HepG2 (cell line): ENCODE results near the gene TFEB. TPM values are rescaled to one million over a fixed set of nuclear protein-coding genes. Genes with fewer than 3 reads are reported as not detected.

Experiments
- CENPBD1 ChIP-seq: sonication (generic); formaldehyde crosslinking; IDR thresholded peaks from 2 replicates; pipeline ENCODE4 v1.8.0; 2022; ENCODE audit warnings: missing genetic modification reagents, low read depth, mild to moderate bottlenecking, borderline replicate concordance
- EED ChIP-seq: sonication (generic); formaldehyde crosslinking; IDR thresholded peaks from 2 replicates; pipeline ENCODE4 v1.5.0; 2020; ENCODE audit warnings: mild to moderate bottlenecking, missing genetic modification reagents
- FOSL2 ChIP-seq: sonication (generic); formaldehyde crosslinking; IDR thresholded peaks from 2 replicates; pipeline ENCODE4 v1.4.0; 2020; ENCODE audit warnings: missing genetic modification reagents
- HNRNPK ChIP-seq: fragments of 200-400 bp; formaldehyde crosslinking; IDR thresholded peaks from 2 replicates; pipeline ENCODE4 v1.6.1; 2018; ENCODE audit warnings: low read length, low read depth, moderate library complexity, mild to moderate bottlenecking; ENCODE audit not compliant: poor library complexity, severe bottlenecking
- NBN ChIP-seq: fragments of 450-650 bp; conservative IDR thresholded peaks from 2 replicates; pipeline ENCODE4 v1.6.1; 2017
- NCOA5 ChIP-seq: sonication (generic); formaldehyde crosslinking; IDR thresholded peaks from 2 replicates; pipeline ENCODE4 v1.4.0; 2020; ENCODE audit warnings: missing genetic modification reagents
- NR2F6 ChIP-seq, 2 experiments: IDR thresholded peaks; 2 replicates each; pipeline ENCODE4 v1.6.1; 2016; ENCODE audit warnings: antibody characterized with exemption in 1 of 2, mild to moderate bottlenecking in 1 of 2
- SAP130 ChIP-seq: IDR thresholded peaks from 2 replicates; pipeline ENCODE4 v1.6.1; 2016; ENCODE audit warnings: low read depth
- SMAD9 ChIP-seq: sonication (generic); formaldehyde crosslinking; IDR thresholded peaks from 2 replicates; pipeline ENCODE4 v1.5.1; 2020; ENCODE audit warnings: mild to moderate bottlenecking, missing genetic modification reagents
- SNAPC5 ChIP-seq: sonication (generic); formaldehyde crosslinking; IDR thresholded peaks from 2 replicates; pipeline ENCODE4 v1.8.1; 2023; ENCODE audit warnings: mild to moderate bottlenecking, missing genetic modification reagents, borderline replicate concordance
- SP140L ChIP-seq: sonication (generic); formaldehyde crosslinking; IDR thresholded peaks from 2 replicates; pipeline ENCODE4 v1.4.0; 2020; ENCODE audit warnings: missing genetic modification reagents, borderline replicate concordance
- THAP9 ChIP-seq: sonication (generic); formaldehyde crosslinking; IDR thresholded peaks from 2 replicates; pipeline ENCODE4; 2020; ENCODE audit warnings: missing genetic modification reagents, mild to moderate bottlenecking, borderline replicate concordance
- TRIM24 ChIP-seq: sonication (generic); formaldehyde crosslinking; IDR thresholded peaks from 2 replicates; pipeline ENCODE4 v1.8.0; 2022; ENCODE audit warnings: mild to moderate bottlenecking, missing genetic modification reagents
- ZNF142 ChIP-seq: sonication (generic); formaldehyde crosslinking; IDR thresholded peaks from 2 replicates; pipeline ENCODE4 v1.4.0; 2020; ENCODE audit warnings: missing genetic modification reagents
- ZNF160 ChIP-seq: sonication (generic); formaldehyde crosslinking; IDR thresholded peaks from 2 replicates; pipeline ENCODE4 v1.8.0; 2022; ENCODE audit warnings: mild to moderate bottlenecking, inconsistent platforms, missing genetic modification reagents
- ZNF24 ChIP-seq: fragments of 450-650 bp; IDR thresholded peaks from 2 replicates; pipeline ENCODE4 v1.6.1; 2017; ENCODE audit warnings: antibody characterized with exemption, mild to moderate bottlenecking
- ZNF343 ChIP-seq: sonication (generic); formaldehyde crosslinking; IDR thresholded peaks from 2 replicates; pipeline ENCODE4 v1.4.0; 2020; ENCODE audit warnings: mild to moderate bottlenecking, missing genetic modification reagents
- ZNF451 ChIP-seq: sonication (generic); formaldehyde crosslinking; IDR thresholded peaks from 2 replicates; pipeline ENCODE4 v1.5.0; 2020; ENCODE audit warnings: mild to moderate bottlenecking, missing genetic modification reagents
- ZNF674 ChIP-seq: sonication (generic); formaldehyde crosslinking; IDR thresholded peaks from 2 replicates; pipeline ENCODE4 v1.5.0; 2020; ENCODE audit warnings: low read depth, mild to moderate bottlenecking, missing genetic modification reagents
- ZNF766 ChIP-seq: sonication (generic); formaldehyde crosslinking; IDR thresholded peaks from 2 replicates; pipeline ENCODE4 v1.5.0; 2020; ENCODE audit warnings: missing genetic modification reagents, borderline replicate concordance
- polyA plus RNA-seq, 8 experiments: library from polyadenylated mRNA; depleted of rRNA in 3 of 8; stranded (reverse) in 7 of 8; unstranded in 1 of 8; fragments of >200 nt; fragmentation: Illumina TruSeq in 4 of 8; extraction: Trizol in 4 of 8; gene quantifications; 2 replicates each; pipeline versions ENCODE4 v1.2.1 to v1.2.3, GENCODE V29; 2011 to 2016; ENCODE audit warnings: low read depth in 4 of 8, missing spikeins in 1 of 8, mixed read lengths in 1 of 8; ENCODE audit not compliant: insufficient read depth in 1 of 8
- total RNA-seq, 5 experiments: library from RNA; depleted of rRNA; stranded (reverse); fragments of >200 nt; fragmentation: Illumina TruSeq; extraction: Trizol; gene quantifications; 2 replicates each; pipeline ENCODE4 v1.2.3, GENCODE V29; 2016; ENCODE audit warnings: low read depth in 1 of 5

TFEB gene
- total and polyA plus RNA-seq, 2 of the 13 experiments (the other 11 are each of a cell fraction or from before 2014, with no cell fraction given): 13.3 to 18.7 TPM

- 0 out of 2 replicates have a peak, but pooled peaks have one; percentile 5 for TF ChIP-seq FOSL2 (CRISPR knock-in tag)
- TF ChIP-seq SP140L (CRISPR knock-in tag): no peak
- peak; percentile 61 for TF ChIP-seq HNRNPK
- no peak for TF ChIP-seq THAP9 (CRISPR knock-in tag)
- TF ChIP-seq ZNF142 (CRISPR knock-in tag): no peak; the same call in 1 of the 2 replicates
- 0 out of 2 replicates have a peak, but pooled peaks have one; percentile 31 for TF ChIP-seq ZNF674 (CRISPR knock-in tag)
- no peak for TF ChIP-seq ZNF24
- TF ChIP-seq EED (CRISPR knock-in tag): peak; percentile 70
- no peak for TF ChIP-seq ZNF451 (CRISPR knock-in tag)
- no peak for TF ChIP-seq CENPBD1 (CRISPR knock-in tag)
- TF ChIP-seq SMAD9: no peak
- TF ChIP-seq SAP130 (CRISPR knock-in tag): no peak; the same call in 1 of the 2 replicates
- no peak for TF ChIP-seq TRIM24
- no peak for TF ChIP-seq ZNF766 (CRISPR knock-in tag)
- TF ChIP-seq ZNF160: no peak
- no peak for TF ChIP-seq NR2F6 (IDR thresholded peaks at IDR 0.05)
- peak; percentile 10; the same call in 1 of the 2 replicates for TF ChIP-seq NR2F6 (CRISPR knock-in tag; IDR thresholded peaks at IDR 0.05)
- TF ChIP-seq SNAPC5: no peak
- TF ChIP-seq NCOA5 (CRISPR knock-in tag): no peak
- no peak for TF ChIP-seq NBN
- TF ChIP-seq ZNF343 (CRISPR knock-in tag): no peak
Measured at GRCh38 chr6:41734666-41735426, 562 bp downstream of the TFEB start (continued).
